Fibroblast of skin of scalp (primary cell): ENCODE results near the gene CHRNE.
A peak's percentile ranks its signal among the peaks of the same experiment; 100 is the strongest.
"Not testable (repeated sequence)": the region's sequence is repeated elsewhere in the genome, so short reads cannot be mapped to it uniquely, and the experiment has no call there.

Source experiments
- DNase-seq: peaks from one replicate; pipeline ENCODE4 v3.0.0-alpha.2; 2013

CHRNE gene

GRCh38 chr17:4906642-4907041 lies 3.7 kb upstream of the CHRNE start:
- DNase-seq = not testable (repeated sequence)

GRCh38 chr17:4902540-4902939 lies 358 bp downstream of the CHRNE start:
- no peak for DNase-seq

GRCh38 chr17:4901648-4902344 lies 1.1 kb downstream of the CHRNE start:
- no peak for DNase-seq

GRCh38 chr17:4901108-4901647 lies 1.7 kb downstream of the CHRNE start:
- no peak for DNase-seq

- DNase-seq = peak; percentile 24
Measured at GRCh38 chr17:4900231-4901107, 2.4 kb downstream of the CHRNE start.

- DNase-seq = peak; percentile 72
Measured at GRCh38 chr17:4899341-4900230, 3.3 kb downstream of the CHRNE start, which contains the start of gene C17orf107. C17orf107 (plus strand) TSS chr17:4899536; CDS start chr17:4899763, 227 bp downstream.

GRCh38 chr17:4898927-4899326 lies 4.0 kb downstream of the CHRNE start:
- DNase-seq = no peak

GRCh38 chr17:4898351-4898750 lies 4.5 kb downstream of the CHRNE start:
- no peak for DNase-seq

- no peak for DNase-seq
Measured at GRCh38 chr17:4897785-4898184, 5.1 kb downstream of the CHRNE start.

GRCh38 chr17:4897198-4897687 lies 5.7 kb downstream of the CHRNE start:
- no peak for DNase-seq

- DNase-seq = no peak
Measured at GRCh38 chr17:4896332-4897197, 6.3 kb downstream of the CHRNE start.

- no peak for DNase-seq
Measured at GRCh38 chr17:4895657-4896331, 7.1 kb downstream of the CHRNE start.

- DNase-seq = no peak
Measured at GRCh38 chr17:4895121-4895520, 7.8 kb downstream of the CHRNE start.

- no peak for DNase-seq
Measured at GRCh38 chr17:4893721-4894560, 9.0 kb downstream of the CHRNE start.

GRCh38 chr17:4893272-4893671 lies 9.6 kb downstream of the CHRNE start:
- DNase-seq = no peak

GRCh38 chr17:4892499-4893221 lies 10.2 kb downstream of the CHRNE start:
- no peak for DNase-seq

GRCh38 chr17:4891411-4892410 lies 11.2 kb downstream of the CHRNE start:
- no peak for DNase-seq

- DNase-seq = no peak
Measured at GRCh38 chr17:4887581-4887980, 15.3 kb downstream of the CHRNE start.
